22Rv1 (cell line): ENCODE results near the gene SRP68.

Source experiments
- H3K27ac ChIP-seq: fragments of 450-650 bp; 2 replicates; pipeline ENCODE4 v1.5.1; 2017
- ZFX ChIP-seq: fragments of 450-650 bp; IDR thresholded peaks from 2 replicates; pipeline ENCODE4 v1.6.1; 2017; ENCODE audit warnings: antibody characterized with exemption, borderline replicate concordance
- TF ChIP-seq, protein P1 (sequence below): fragments of 450-650 bp; IDR thresholded peaks from 2 replicates; pipeline ENCODE4 v1.5.1; 2017; ENCODE audit warnings: mild to moderate bottlenecking

The SRP68 gene

DNA sequence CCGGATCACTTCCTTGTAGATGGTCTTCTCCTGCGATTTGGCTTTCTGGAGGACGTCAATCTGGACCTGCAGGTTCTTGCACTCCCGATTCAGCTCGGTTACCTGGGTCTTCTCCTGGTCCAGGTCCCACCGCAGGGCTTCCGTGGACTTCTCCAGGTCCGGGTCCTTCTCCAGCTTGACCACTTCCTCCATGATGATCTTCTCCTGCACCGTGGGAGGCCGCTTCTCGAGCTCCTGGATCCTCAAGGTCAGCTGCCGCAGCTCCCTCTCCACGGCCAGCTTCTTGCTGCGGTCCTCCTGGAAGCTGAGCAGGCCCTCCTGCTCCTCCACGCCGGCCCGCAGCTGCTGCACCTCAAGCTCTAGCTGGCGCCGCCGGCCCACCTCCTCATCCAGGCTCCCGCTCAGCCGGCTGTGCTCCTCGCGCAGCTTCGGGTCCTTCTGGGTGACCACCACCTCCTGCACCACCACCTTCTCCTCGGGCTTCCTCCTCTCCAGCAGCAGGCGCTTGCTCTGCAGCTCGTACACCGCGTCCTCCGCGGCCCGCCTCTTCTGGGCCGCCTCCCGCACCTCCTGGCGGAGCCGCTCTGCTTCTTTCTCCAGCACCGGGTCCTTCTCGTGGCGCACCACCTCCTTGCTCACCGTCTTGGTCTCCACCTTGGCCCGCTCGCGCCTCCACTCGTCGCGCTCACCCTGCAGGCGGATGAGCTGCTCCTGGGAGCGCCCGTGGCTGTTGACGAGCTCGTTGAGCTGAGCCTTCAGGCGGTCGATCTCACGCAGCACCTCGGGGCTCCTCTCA lies 63.5 kb downstream of the SRP68 start:
- H3K27ac ChIP-seq, result no peak overlapping the region
- TF ChIP-seq, protein P1, sequence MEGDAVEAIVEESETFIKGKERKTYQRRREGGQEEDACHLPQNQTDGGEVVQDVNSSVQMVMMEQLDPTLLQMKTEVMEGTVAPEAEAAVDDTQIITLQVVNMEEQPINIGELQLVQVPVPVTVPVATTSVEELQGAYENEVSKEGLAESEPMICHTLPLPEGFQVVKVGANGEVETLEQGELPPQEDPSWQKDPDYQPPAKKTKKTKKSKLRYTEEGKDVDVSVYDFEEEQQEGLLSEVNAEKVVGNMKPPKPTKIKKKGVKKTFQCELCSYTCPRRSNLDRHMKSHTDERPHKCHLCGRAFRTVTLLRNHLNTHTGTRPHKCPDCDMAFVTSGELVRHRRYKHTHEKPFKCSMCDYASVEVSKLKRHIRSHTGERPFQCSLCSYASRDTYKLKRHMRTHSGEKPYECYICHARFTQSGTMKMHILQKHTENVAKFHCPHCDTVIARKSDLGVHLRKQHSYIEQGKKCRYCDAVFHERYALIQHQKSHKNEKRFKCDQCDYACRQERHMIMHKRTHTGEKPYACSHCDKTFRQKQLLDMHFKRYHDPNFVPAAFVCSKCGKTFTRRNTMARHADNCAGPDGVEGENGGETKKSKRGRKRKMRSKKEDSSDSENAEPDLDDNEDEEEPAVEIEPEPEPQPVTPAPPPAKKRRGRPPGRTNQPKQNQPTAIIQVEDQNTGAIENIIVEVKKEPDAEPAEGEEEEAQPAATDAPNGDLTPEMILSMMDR, result no peak
- no peak for TF ChIP-seq ZFX

DNA sequence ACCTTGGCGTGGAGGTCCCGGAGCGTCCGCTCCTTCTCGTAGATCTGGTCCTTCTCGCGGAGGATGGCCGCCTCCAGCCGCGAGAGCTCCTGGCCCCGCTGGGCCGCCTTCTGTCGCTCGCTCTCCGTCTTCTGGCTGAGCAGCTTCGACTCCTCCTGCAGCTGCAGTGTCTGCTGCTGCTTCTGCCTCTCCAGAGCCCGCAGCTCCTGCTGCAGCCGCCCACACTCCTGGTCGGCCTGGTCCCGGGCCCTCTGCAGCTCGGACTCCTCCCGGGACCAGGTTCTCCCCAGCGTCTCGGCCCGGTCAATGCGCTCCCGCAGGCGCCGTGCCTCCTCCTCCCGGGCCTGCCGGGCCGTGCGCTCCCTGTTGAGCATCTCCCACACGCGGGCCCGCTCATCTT lies 64.1 kb downstream of the SRP68 start:
- TF ChIP-seq, protein P1, result no peak
- TF ChIP-seq ZFX, result no peak
- no peak overlapping the region for H3K27ac ChIP-seq

DNA sequence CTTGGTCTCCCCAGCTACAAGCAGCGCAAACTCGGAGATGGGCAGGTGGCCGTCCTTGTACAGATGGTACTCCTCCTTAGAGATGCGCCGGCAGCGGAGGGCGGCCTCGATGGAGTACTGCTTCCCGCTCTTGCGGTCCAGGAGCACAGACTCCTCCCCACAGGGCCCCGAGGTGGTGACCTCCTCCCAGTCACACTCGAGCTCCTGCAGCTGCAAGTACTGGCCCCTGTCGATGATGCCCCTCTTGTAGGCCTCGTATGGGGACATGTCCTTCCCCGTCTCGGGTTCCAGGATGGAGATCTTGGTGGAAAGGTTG lies 64.5 kb downstream of the SRP68 start:
- no peak for TF ChIP-seq ZFX
- TF ChIP-seq, protein P1, result no peak
- H3K27ac ChIP-seq, result no peak overlapping the region

DNA sequence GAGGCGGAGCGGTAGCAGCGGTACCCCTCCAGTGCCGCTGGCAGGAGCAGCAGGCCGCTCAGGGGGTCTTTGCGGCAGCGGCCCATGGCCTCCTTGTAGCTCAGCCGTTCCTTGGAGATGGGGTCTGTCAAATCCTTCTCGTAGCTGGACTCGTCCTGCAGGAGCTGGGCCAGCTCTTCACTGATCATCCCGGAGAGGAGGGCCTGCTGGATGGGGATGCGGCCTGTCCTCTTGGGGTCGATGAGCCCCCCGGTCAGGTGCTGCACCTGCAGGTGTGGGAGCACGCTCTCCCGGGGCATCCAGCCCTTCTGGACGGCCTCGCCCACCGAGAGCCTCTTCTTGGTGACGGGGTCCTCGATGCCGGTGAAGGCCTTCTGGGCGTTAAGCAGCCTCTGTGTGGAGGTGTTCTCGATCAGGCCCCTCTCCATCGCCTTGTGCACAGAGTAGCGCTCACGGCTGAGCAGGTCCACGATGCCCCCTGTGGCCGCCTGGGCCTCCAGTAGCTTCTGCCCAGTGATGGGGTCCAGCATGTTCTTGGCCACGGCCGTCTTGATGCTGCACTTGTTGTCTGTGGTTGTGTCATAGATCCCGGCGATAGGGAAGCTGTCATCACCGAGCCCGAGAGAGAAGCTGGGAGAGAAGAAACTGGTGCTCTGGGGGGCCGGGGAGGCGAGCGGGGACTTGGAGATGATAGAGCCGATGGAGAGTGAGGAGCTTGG lies 65.0 kb downstream of the SRP68 start:
- TF ChIP-seq ZFX, result no peak
- no peak overlapping the region for H3K27ac ChIP-seq

DNA sequence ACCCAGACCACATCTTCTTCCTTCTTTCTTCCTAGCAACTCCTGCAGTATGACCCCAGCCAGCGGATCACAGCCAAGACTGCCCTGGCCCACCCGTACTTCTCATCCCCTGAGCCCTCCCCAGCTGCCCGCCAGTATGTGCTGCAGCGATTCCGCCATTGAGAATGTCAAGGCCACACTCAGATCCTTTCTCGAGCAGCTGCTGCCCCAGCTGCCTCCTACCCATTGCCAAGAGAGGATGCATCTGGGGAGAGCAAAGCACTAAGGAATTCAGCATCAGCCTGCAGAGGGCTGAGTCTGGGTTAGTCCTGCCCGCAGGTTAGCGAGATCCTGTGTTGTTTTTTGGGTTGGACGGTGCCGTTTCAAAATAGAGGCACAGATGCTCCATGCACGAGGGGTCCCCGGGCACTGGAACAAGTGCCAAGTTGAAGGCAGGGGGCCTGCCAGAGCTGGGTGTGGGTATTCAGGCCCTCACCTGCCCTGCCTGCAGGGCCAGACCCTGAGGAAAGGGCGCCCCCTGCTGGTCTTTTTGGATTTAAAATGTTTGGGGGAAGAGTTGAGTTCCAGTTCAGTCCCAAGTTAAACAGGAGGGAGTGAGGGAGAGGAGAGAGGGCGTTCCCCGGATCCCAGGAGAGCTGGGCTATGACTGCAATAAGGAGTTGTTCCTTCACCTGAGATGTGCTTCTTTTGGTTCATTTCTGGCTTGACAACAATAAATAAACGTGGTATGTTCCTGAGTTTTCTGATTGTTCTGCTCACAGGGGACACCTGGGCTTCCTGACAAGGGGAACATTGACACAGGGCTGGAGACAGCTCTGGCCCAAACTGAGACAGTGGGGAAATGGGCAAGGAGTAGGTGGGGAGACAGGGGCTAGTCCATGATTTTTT lies 66.8 kb downstream of the SRP68 start:
- no peak for TF ChIP-seq ZFX
- TF ChIP-seq, protein P1, result peak; percentile 91
- no peak overlapping the region for H3K27ac ChIP-seq

DNA sequence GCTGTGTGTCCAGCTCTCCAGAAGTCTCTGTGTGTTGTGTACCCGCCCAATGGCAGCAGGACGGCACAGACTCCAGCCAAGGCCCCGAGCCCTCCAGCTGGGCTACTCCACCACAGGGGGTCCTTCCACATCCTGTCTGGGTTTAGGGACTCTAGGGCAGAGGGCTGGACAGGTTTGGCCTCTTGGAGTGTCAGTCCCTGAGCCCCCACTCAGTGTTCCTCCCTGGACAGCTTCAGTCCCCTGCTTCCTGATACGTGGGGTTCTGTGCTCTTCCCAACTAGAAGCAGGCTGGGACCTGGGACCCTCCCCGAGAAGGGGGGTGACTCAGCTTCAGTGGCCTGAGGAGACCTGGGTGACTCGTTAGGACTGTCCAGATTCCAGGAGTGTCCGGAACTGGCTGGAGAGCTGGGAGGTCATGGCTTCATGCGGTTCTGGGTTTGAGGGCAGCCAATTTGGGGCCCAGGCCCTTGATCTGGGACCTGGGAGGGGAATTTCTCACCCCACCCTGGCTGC lies 67.5 kb downstream of the SRP68 start:
- no peak for TF ChIP-seq ZFX
- TF ChIP-seq, protein P1, result no peak
- H3K27ac ChIP-seq, result no peak overlapping the region

DNA sequence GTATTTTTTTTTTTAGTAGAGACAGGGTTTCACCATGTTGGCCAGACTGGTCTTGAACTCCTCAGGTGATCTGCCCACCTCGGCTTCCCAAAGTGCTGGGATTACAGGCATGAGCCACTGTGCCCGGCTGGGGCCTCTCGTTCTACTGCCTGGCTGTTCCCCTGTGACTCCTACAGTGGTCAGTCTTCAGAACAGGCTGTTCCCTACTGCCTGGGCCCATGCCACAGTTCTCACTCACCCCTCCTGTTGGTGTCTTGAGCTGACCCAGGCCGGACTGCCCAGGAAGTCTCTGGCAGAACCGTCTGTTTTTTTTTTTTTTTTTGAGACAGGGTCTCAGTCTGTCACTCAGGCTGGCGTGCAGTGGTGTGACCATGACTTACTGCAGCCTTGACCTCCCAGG lies 68.4 kb downstream of the SRP68 start:
- no peak overlapping the region for H3K27ac ChIP-seq
- TF ChIP-seq, protein P1, result no peak
- no peak for TF ChIP-seq ZFX
